Peyer's patch (tissue), 4 donors: ENCODE measurements around the gene RIMKLB. TPM values are rescaled to one million over a fixed set of nuclear protein-coding genes. Genes with fewer than 3 reads are reported as not detected.
"Not testable (repeated sequence)": the region's sequence is repeated elsewhere in the genome, so short reads cannot be mapped to it uniquely, and the experiment has no call there.

Experiments used
- DNase-seq, 3 donors: peaks; one replicate each; pipeline ENCODE4 v3.0.0-alpha.2; 2017 to 2019
- H3K27ac ChIP-seq, 4 donors: fragments of 200-600 bp; sonication (generic); one replicate each; pipeline ENCODE4 v1.5.1; 2016 to 2019
- H3K27me3 ChIP-seq, 2 donors: fragments of 200-600 bp; sonication (generic); one replicate each; pipeline ENCODE4 v1.5.1; 2019
- H3K36me3 ChIP-seq, 3 donors: fragments of 200-600 bp; sonication (generic); one replicate each; pipeline ENCODE4 v1.5.1; 2016 to 2019
- H3K4me1 ChIP-seq, 4 donors: fragments of 200-600 bp; sonication (generic); one replicate each; pipeline ENCODE4 v1.5.1; 2016 to 2019
- H3K4me3 ChIP-seq, 4 donors: fragments of 200-600 bp; sonication (generic); 1 replicate in 3 of 4; 2 replicates in 1 of 4; pipeline ENCODE4 v1.5.1; 2016 to 2019; ENCODE audit warnings: mild to moderate bottlenecking in 1 of 4
- H3K9me3 ChIP-seq, 4 donors: fragments of 200-600 bp; sonication (generic); one replicate each; pipeline ENCODE4 v1.5.1; 2016 to 2019; ENCODE audit warnings: mild to moderate bottlenecking in 1 of 4
- POLR2A ChIP-seq, 2 donors: fragments of 450-650 bp; IDR thresholded peaks; one replicate each; pipeline ENCODE4 v1.5.1; 2017; ENCODE audit warnings: antibody characterized with exemption in 2 of 2, mild to moderate bottlenecking in 2 of 2, moderate library complexity in 2 of 2
- total RNA-seq, 4 donors: library from RNA; depleted of rRNA; stranded (reverse); fragments of >200 nt; gene quantifications; one replicate each; pipeline ENCODE4 v1.1.0, GENCODE V29; 2016
- TF ChIP-seq, protein P1 (sequence below), 6 experiments: fragments of 450-650 bp in 4 of 6; fragments of 200-600 bp in 2 of 6; sonication (generic) in 1 of 6; IDR thresholded peaks; one replicate each; pipeline ENCODE4 v1.5.1; 2017 to 2019; ENCODE audit warnings: antibody characterized with exemption in 6 of 6, mild to moderate bottlenecking in 3 of 6, moderate library complexity in 1 of 6

The RIMKLB gene
- total RNA-seq, 4 donors from 2014 or later: 27.0 to 89.1 (median 37.0) TPM

DNA sequence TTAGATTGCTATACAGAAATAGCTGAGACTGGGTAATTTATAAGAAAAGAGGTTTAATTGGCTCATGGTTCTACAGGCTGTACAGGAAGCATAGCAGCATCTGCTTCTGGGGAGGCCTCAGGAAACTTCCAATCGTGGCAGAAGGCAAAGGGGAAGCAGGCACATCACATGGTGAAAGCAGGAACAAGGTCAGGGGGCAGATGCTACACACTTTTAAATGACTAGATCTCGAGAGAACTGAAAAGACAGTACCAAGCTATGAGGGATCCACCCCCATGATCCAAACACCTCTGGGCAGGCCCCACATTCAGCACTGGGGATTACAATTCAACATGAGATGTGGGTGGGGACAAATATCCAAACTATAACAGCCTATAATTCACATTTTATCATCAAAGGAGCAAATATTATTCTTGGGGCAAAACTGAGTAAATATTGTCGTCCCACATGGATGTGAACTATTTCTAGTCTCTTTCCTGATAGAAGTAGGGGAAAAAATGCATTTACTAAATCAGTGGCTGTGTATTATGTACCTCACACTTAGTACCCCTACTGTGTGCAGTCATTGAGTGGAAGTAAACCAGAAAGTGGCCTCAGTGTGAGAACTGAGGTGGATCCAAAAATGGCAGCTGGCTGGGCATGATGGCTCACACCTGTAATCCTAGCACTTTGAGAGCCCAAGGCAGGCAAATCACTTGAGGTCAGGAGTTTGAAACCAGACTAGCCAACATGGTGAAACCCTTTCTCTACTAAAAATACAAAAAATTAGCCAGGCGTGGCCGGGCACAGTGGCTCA is 99.2 kb downstream of the RIMKLB start:
- TF ChIP-seq POLR2A (IDR thresholded peaks at IDR 0.05): no peak
- TF ChIP-seq, protein P1, sequence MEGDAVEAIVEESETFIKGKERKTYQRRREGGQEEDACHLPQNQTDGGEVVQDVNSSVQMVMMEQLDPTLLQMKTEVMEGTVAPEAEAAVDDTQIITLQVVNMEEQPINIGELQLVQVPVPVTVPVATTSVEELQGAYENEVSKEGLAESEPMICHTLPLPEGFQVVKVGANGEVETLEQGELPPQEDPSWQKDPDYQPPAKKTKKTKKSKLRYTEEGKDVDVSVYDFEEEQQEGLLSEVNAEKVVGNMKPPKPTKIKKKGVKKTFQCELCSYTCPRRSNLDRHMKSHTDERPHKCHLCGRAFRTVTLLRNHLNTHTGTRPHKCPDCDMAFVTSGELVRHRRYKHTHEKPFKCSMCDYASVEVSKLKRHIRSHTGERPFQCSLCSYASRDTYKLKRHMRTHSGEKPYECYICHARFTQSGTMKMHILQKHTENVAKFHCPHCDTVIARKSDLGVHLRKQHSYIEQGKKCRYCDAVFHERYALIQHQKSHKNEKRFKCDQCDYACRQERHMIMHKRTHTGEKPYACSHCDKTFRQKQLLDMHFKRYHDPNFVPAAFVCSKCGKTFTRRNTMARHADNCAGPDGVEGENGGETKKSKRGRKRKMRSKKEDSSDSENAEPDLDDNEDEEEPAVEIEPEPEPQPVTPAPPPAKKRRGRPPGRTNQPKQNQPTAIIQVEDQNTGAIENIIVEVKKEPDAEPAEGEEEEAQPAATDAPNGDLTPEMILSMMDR (IDR thresholded peaks at IDR 0.05): no peak
- H3K27me3 ChIP-seq: no peaks in the 10 kb centered on the region
- no peak for DNase-seq
- H3K4me1 ChIP-seq: no peaks in the 10 kb centered on the region
- H3K4me3 ChIP-seq: no peak overlapping the region
- no peaks in the 10 kb centered on the region for H3K9me3 ChIP-seq
- H3K36me3 ChIP-seq: no peaks in the 10 kb centered on the region
- no peak overlapping the region for H3K27ac ChIP-seq

GRCh38 chr12:8801213-8801612 is 103.4 kb downstream of the RIMKLB start:
- H3K4me1 ChIP-seq, H3K27me3 ChIP-seq, H3K4me3 ChIP-seq, DNase-seq, H3K36me3 ChIP-seq, H3K27ac ChIP-seq, H3K9me3 ChIP-seq: not testable (repeated sequence)

DNA sequence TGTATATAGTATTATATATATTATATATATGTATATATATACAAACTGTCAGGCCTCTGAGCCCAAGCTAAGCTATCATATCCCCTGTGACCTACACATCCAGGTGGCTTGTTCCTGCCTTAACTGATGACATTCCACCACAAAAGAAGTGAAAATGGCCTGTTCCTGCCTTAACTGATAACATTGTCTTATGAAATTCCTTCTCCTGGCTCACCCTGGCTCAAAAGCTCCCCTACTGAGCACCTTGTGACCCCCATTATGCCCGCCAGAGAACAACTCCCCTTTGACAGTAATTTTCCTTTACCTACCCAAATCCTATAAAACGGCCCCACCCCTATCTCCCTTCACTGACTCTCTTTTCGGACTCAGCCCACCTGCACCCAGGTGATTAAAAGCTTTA is 107.0 kb downstream of the RIMKLB start:
- not testable (repeated sequence) for H3K4me1 ChIP-seq, H3K9me3 ChIP-seq, H3K27ac ChIP-seq, H3K4me3 ChIP-seq, H3K36me3 ChIP-seq, H3K27me3 ChIP-seq, DNase-seq

- H3K36me3 ChIP-seq, H3K4me3 ChIP-seq, H3K9me3 ChIP-seq, H3K4me1 ChIP-seq, H3K27me3 ChIP-seq, DNase-seq, H3K27ac ChIP-seq: not testable (repeated sequence)
Observed at GRCh38 chr12:8805487-8805886, 107.7 kb downstream of the RIMKLB start.

- not testable (repeated sequence) for H3K9me3 ChIP-seq, DNase-seq, H3K36me3 ChIP-seq, H3K27ac ChIP-seq, H3K4me1 ChIP-seq, H3K27me3 ChIP-seq, H3K4me3 ChIP-seq
Observed at GRCh38 chr12:8807084-8807483, 109.3 kb downstream of the RIMKLB start.

DNA sequence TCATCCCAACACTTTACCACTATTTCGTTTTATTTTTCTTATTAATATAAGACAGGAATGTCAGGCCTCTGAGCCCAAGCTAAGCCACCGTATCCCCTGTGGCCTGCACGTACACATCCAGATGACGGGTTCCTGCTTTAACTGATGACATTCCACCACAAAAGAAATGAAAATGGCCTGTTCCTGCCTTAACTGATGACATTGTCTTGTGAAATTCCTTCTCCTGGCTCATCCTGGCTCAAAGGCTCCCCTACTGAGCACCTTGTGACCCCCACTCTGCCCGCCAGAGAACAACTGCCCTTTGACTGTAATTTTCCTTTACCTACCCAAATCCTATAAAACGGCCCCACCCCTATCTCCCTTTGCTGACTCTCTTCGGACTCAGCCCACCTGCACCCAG is 112.3 kb downstream of the RIMKLB start:
- H3K9me3 ChIP-seq, H3K4me3 ChIP-seq, H3K27me3 ChIP-seq, H3K4me1 ChIP-seq, H3K27ac ChIP-seq, H3K36me3 ChIP-seq, DNase-seq: not testable (repeated sequence)

DNA sequence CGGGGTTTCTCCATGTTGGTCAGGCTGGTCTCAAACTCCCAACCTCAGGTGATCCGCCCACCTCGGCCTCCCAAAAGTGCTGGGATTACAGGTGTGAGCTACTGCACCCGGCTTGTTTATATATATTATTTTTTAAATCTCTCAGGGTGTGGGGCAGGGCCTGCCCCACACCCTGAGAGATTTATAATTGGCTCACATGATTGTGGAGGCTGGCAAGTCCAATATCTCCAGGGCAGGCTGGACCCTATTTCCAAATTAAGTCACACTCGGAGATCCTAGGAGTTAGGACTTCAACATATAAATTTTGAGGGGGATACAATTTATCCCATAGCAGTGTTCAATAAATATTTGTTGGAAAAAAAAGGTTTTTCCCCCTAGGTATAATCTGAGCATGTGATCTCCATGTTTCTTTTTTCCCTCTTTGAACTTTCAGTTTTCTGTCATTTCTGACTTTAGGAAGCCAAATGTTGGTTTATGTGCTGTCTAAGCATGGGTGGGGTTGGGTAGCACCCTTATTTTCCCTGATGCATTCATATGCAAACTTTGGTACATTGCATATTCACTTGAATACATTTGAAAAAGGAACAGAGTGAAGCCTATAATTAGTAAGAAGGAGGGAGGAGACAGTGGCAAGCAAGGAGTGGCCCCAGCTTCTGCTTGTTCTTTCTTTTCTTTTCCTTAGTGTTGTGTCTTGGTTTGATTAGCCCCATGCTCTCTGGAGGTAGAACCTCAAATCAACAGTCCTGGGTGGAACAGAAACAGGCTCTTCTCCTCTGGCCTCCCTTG is 116.0 kb downstream of the RIMKLB start:
- Histone ChIP-seq H3K27me3 (no peaks in the 10 kb centered on the region), H3K4me3 (no peak overlapping the region), H3K9me3 (no peaks in the 10 kb centered on the region), H3K36me3 (no peaks in the 10 kb centered on the region), H3K4me1 (no peaks in the 10 kb centered on the region), H3K27ac (no peak overlapping the region)
- TF ChIP-seq POLR2A (IDR thresholded peaks at IDR 0.05): no peak
- TF ChIP-seq, protein P1 (IDR thresholded peaks at IDR 0.05): no peak
- DNase-seq: no peak

DNA sequence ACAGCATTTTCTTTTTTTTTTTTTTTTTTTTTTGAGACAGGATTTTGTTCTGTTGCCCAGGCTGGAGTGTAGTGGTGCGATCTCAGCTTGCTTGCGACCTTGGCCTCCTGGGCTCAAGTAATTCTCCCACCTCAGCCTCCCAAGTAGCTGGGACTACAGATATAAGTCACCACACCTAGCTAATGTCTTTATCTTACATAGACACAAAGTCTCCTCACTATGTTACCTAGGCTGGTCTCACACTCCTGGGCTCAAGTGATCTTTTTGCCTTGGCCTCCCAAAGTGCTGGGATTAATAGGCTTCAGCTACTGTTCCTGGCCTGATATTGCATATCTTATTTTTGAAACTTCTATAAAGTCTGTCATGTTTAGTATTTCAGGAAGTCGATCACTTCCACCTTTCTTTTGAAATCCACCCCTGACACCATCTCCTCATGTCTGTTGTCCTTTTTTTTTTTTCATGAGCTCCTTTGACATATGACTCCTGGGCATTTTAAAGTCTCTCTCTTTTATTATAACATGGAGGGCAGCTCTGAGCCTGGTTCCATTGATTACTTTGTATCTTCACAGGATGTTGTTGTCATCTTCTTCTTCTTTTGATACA is 118.8 kb downstream of the RIMKLB start:
- no peak overlapping the region for H3K4me3 ChIP-seq

More for the DNA sequence above, 118.8 kb downstream of the RIMKLB start:
- Histone ChIP-seq H3K27ac (no peak overlapping the region), H3K36me3 (no peaks in the 10 kb centered on the region), H3K27me3 (no peaks in the 10 kb centered on the region), H3K9me3 (no peaks in the 10 kb centered on the region), H3K4me1 (no peaks in the 10 kb centered on the region)
- DNase-seq: no peak
- TF ChIP-seq, protein P1 (IDR thresholded peaks at IDR 0.05): no peak
- TF ChIP-seq POLR2A (IDR thresholded peaks at IDR 0.05): no peak
